NOMO-1 treated with dmso at 0.1 percent for 144 hours (cell line): ENCODE measurements around the gene SV2B.

ENCODE experiments used
- DNase-seq: peaks from one replicate; lab custom pipeline; 2025; ENCODE audit not compliant: unreplicated experiment; lab: John Stamatoyannopoulos, UW

Gene SV2B

GRCh38 chr15:91186904-91187656 is 87.0 kb downstream of the SV2B start:
- DNase-seq: no peak

- no peak for DNase-seq
These were observed 92.2 kb downstream of the SV2B start for GRCh38 chr15:91192285-91192684.

GRCh38 chr15:91192690-91193377 is 92.8 kb downstream of the SV2B start:
- no peak for DNase-seq

- DNase-seq: no peak
These were observed 93.3 kb downstream of the SV2B start for GRCh38 chr15:91193378-91193720.

GRCh38 chr15:91196127-91196526 is 96.1 kb downstream of the SV2B start:
- no peak for DNase-seq

GRCh38 chr15:91196768-91197167 is 96.7 kb downstream of the SV2B start:
- DNase-seq: no peak

GRCh38 chr15:91199511-91199910 is 99.5 kb downstream of the SV2B start:
- DNase-seq: no peak

- DNase-seq: no peak
These were observed 100.2 kb downstream of the SV2B start for GRCh38 chr15:91200101-91200754.

GRCh38 chr15:91202510-91203102 is 102.5 kb downstream of the SV2B start:
- no peak for DNase-seq

GRCh38 chr15:91203619-91204203 is 103.7 kb downstream of the SV2B start:
- no peak for DNase-seq

GRCh38 chr15:91208371-91208770 is 108.3 kb downstream of the SV2B start:
- no peak for DNase-seq

GRCh38 chr15:91209318-91209717 is 109.3 kb downstream of the SV2B start:
- no peak for DNase-seq

GRCh38 chr15:91209726-91210125 is 109.7 kb downstream of the SV2B start:
- no peak for DNase-seq

GRCh38 chr15:91214675-91215590 is 114.9 kb downstream of the SV2B start:
- DNase-seq: no peak

GRCh38 chr15:91216000-91216399 is 115.9 kb downstream of the SV2B start:
- no peak for DNase-seq

GRCh38 chr15:91219206-91219605 is 119.1 kb downstream of the SV2B start:
- DNase-seq: no peak

- no peak for DNase-seq
These were observed 122.0 kb downstream of the SV2B start for GRCh38 chr15:91222052-91222451.

- no peak for DNase-seq
These were observed 123.8 kb downstream of the SV2B start for GRCh38 chr15:91223863-91224262.

GRCh38 chr15:91224755-91225380 is 124.8 kb downstream of the SV2B start:
- DNase-seq: no peak

GRCh38 chr15:91225741-91226140 is 125.7 kb downstream of the SV2B start:
- no peak for DNase-seq
